ENCODE results near the gene SMYD3. TPM values are rescaled to one million over a fixed set of nuclear protein-coding genes. Genes with fewer than 3 reads are reported as not detected.

Gene SMYD3
- total and polyA plus RNA-seq, 10 of the 15 experiments (the other 5 are each of a cell fraction or from before 2014, with no cell fraction given) = 18.3 to 54.0 (median 24.8) TPM

DNA sequence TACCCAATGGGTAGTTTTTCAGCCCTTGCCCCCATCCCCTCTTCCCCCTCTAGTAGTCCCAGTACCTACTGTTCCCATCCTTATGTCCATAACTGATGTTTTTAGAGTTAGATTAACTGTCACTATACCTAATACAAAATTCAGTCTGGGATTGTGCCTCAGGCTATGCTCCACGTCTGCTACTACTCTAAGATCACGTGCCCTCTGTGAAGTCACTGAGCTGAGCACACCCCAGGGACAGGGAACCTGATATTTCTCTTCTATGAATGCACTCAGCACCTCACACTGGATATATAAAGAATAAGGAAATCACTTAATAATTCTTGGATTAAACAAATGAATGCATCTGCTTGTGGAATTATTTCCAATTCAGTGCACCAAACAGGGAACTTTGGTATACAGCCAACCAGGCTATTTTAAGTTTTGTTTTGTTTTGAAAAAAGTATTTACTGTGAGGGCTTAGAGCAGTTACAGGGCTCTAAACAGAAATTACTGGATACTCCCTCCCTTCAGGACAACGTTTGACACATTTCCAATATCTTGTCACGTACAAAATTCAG is 307.9 kb downstream of the SMYD3 start (continued):
- TF ChIP-seq BCL3 (IDR thresholded peaks at IDR 0.05; ENCODE audit: borderline replicate concordance, insufficient read depth, low read depth, low read length, poor library complexity, severe bottlenecking) (no peak), RAD21 (IDR thresholded peaks at IDR 0.05; ENCODE audit: insufficient read depth, low read depth, low read length) (no peak), ESRRA (IDR thresholded peaks at IDR 0.05; ENCODE audit: low read length) (no peak), BHLHE40 (IDR thresholded peaks at IDR 0.05; ENCODE audit: borderline replicate concordance in 1 of 2, low read depth in 2 of 2, low read length in 1 of 2) (no peak)

DNA sequence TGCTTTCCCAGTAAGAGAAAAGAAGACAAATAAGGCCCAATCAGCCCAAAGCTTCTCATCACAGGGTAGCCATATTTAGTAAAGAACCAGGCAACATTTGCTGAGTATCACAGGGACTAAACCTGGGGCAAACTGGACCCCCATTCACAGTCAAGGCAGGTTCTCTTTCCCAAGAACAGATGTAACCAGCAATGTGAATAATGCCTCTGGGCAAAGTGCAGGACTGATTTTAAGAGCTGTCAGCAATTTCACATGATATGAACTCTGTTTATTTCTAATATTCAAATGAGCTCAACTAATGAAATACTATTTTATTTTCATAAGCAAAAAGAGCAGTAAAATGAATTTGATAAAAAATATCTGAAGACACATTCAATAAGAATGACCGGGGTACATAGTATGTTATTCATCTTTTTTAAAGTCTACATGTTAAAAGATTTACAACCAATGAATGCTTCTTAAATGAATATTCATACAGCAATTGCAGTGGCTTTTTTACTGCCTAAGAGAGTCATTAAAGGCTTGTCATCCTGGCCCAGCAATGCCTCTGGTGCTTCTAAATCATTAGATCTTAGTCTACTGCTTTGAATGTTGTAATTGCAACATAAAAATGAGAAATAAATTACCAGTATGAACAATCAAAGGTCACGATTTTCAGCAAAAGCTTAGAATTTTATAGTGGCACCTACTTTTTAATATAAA is 308.8 kb downstream of the SMYD3 start:
- no peaks in the 10 kb centered on the region for H4K20me1 ChIP-seq (ENCODE audit: control insufficient read depth, insufficient read depth)
- intact Hi-C loops (cut with micrococcal nuclease; ENCODE audit: unreplicated experiment) = no loop called here
- no peak overlapping the region for H3K4me3 ChIP-seq
- no peak overlapping the region for H3K9ac ChIP-seq (ENCODE audit: control insufficient read depth, insufficient read depth, low read length)
- BruUV-seq (replicated peaks) = no TSS peak
- H2AFZ ChIP-seq (ENCODE audit: control insufficient read depth, low read depth, low read length) = no peak overlapping the region
- H3K27ac ChIP-seq (ENCODE audit: control insufficient read depth, insufficient read depth) = no peak overlapping the region
- CTCF ChIA-PET = no interaction called here
- in situ Hi-C loops (cut with MboI) = no loop called here
- SMC1A ChIA-PET (ENCODE audit: uncharacterized antibody, unreplicated experiment) = no interaction called here
- H3K27me3 ChIP-seq (replicated peaks in 1 of 2; ENCODE audit: control insufficient read depth in 2 of 2, insufficient read depth in 2 of 2, low read length in 1 of 2) = no peaks in the 10 kb centered on the region
- H3K9me3 ChIP-seq (replicated peaks; ENCODE audit: control insufficient read depth, insufficient read depth, low read length) = no peaks in the 10 kb centered on the region
- ATAC-seq (no peak), DNase-seq (ENCODE audit: low read depth, low spot score) (no peak), FAIRE-seq (no peak)
- WGBS (ENCODE audit: insufficient coverage, insufficient replicate concordance, low lambda C conversion rate, missing lambda C conversion rate) = 92% methylated on average over 2 of the region's 2 CpGs
- RAD21 ChIA-PET (ENCODE audit: unreplicated experiment) = no interaction called here
- no peaks in the 10 kb centered on the region for H3K4me1 ChIP-seq (ENCODE audit: control insufficient read depth, insufficient read depth, low read length)
- H3K79me2 ChIP-seq (ENCODE audit: control insufficient read depth, insufficient read depth, low read length) = no peaks in the 10 kb centered on the region
- H3K4me2 ChIP-seq (ENCODE audit: control insufficient read depth, insufficient read depth) = no peak overlapping the region
- H3K36me3 ChIP-seq (ENCODE audit: control insufficient read depth in 2 of 2, insufficient read depth in 2 of 2, low read length in 1 of 2) = no peaks in the 10 kb centered on the region
- POLR2A ChIA-PET = no interaction called here
- TF ChIP-seq LARP7 (IDR thresholded peaks at IDR 0.05) (no peak), SIN3A (IDR thresholded peaks at IDR 0.05; ENCODE audit: low read depth, low read length) (no peak), HDAC6 (IDR thresholded peaks at IDR 0.05; ENCODE audit: unreplicated experiment) (no peak), POLR2AphosphoS2 (IDR thresholded peaks at IDR 0.05; ENCODE audit: low read depth, low read length) (no peak), MYC (IDR thresholded peaks at IDR 0.05; ENCODE audit: insufficient read depth, insufficient read length, insufficient replicate concordance, low read length, severe bottlenecking) (no peak), TAF1 (IDR thresholded peaks at IDR 0.05; ENCODE audit: borderline replicate concordance, low read depth, low read length) (no peak)
- TF ChIP-seq, protein P1, sequence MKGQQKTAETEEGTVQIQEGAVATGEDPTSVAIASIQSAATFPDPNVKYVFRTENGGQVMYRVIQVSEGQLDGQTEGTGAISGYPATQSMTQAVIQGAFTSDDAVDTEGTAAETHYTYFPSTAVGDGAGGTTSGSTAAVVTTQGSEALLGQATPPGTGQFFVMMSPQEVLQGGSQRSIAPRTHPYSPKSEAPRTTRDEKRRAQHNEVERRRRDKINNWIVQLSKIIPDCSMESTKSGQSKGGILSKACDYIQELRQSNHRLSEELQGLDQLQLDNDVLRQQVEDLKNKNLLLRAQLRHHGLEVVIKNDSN (IDR thresholded peaks at IDR 0.05; ENCODE audit: borderline replicate concordance, extremely low read length, insufficient read depth, low read depth, low read length) = no peak
- TF ChIP-seq, protein P2, sequence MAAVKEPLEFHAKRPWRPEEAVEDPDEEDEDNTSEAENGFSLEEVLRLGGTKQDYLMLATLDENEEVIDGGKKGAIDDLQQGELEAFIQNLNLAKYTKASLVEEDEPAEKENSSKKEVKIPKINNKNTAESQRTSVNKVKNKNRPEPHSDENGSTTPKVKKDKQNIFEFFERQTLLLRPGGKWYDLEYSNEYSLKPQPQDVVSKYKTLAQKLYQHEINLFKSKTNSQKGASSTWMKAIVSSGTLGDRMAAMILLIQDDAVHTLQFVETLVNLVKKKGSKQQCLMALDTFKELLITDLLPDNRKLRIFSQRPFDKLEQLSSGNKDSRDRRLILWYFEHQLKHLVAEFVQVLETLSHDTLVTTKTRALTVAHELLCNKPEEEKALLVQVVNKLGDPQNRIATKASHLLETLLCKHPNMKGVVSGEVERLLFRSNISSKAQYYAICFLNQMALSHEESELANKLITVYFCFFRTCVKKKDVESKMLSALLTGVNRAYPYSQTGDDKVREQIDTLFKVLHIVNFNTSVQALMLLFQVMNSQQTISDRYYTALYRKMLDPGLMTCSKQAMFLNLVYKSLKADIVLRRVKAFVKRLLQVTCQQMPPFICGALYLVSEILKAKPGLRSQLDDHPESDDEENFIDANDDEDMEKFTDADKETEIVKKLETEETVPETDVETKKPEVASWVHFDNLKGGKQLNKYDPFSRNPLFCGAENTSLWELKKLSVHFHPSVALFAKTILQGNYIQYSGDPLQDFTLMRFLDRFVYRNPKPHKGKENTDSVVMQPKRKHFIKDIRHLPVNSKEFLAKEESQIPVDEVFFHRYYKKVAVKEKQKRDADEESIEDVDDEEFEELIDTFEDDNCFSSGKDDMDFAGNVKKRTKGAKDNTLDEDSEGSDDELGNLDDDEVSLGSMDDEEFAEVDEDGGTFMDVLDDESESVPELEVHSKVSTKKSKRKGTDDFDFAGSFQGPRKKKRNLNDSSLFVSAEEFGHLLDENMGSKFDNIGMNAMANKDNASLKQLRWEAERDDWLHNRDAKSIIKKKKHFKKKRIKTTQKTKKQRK (IDR thresholded peaks at IDR 0.05; ENCODE audit: low read depth, low read length) = no peak
